Putamen (tissue), 1 donor: Measurements from ENCODE around the gene CTRB1.

Experiments
- DNase-seq: peaks from one replicate; pipeline ENCODE4 v3.0.0-alpha.2; 2016; ENCODE audit warnings: low spot score

The CTRB1 gene

GRCh38 chr16:75225678-75226515 is 7.1 kb downstream of the CTRB1 start:
- DNase-seq: no peak

- DNase-seq: no peak
Measured at GRCh38 chr16:75226550-75227360, 8.0 kb downstream of the CTRB1 start.

GRCh38 chr16:75227361-75228142 is 8.8 kb downstream of the CTRB1 start:
- DNase-seq: no peak

- DNase-seq: no peak
Measured at GRCh38 chr16:75228143-75228976, 9.6 kb downstream of the CTRB1 start.

- DNase-seq: no peak
Measured at GRCh38 chr16:75229172-75230031, 10.6 kb downstream of the CTRB1 start.

GRCh38 chr16:75230471-75231110 is 11.8 kb downstream of the CTRB1 start:
- DNase-seq: no peak

GRCh38 chr16:75231570-75231969 is 12.8 kb downstream of the CTRB1 start:
- no peak for DNase-seq

- no peak for DNase-seq
Measured at GRCh38 chr16:75233611-75233938, 14.8 kb downstream of the CTRB1 start.

- no peak for DNase-seq
Measured at GRCh38 chr16:75234856-75235696, 16.3 kb downstream of the CTRB1 start.

- no peak for DNase-seq
Measured at GRCh38 chr16:75235721-75236193, 17.0 kb downstream of the CTRB1 start.

GRCh38 chr16:75236232-75236631 is 17.4 kb downstream of the CTRB1 start:
- DNase-seq: no peak

- DNase-seq: no peak
Measured at GRCh38 chr16:75236736-75237397, 18.1 kb downstream of the CTRB1 start.

- no peak for DNase-seq
Measured at GRCh38 chr16:75237398-75238131, 18.8 kb downstream of the CTRB1 start.

GRCh38 chr16:75238132-75238852 is 19.5 kb downstream of the CTRB1 start:
- peak; percentile 86 for DNase-seq

GRCh38 chr16:75238853-75239541 is 20.2 kb downstream of the CTRB1 start:
- no peak for DNase-seq

- DNase-seq: no peak
Measured at GRCh38 chr16:75239542-75240122, 20.8 kb downstream of the CTRB1 start.
